Peyer's patch (tissue), 4 donors: ENCODE measurements around the gene RAB27B.

Experiments
- CTCF ChIP-seq, 6 experiments: fragments of 450-650 bp in 4 of 6; fragments of 200-600 bp in 2 of 6; sonication (generic) in 1 of 6; IDR thresholded peaks; one replicate each; pipeline ENCODE4 v1.5.1; 2017 to 2019; ENCODE audit warnings: antibody characterized with exemption in 6 of 6, mild to moderate bottlenecking in 3 of 6, moderate library complexity in 1 of 6
- POLR2A ChIP-seq, 2 donors: fragments of 450-650 bp; IDR thresholded peaks; one replicate each; pipeline ENCODE4 v1.5.1; 2017; ENCODE audit warnings: antibody characterized with exemption in 2 of 2, mild to moderate bottlenecking in 2 of 2, moderate library complexity in 2 of 2

DNA sequence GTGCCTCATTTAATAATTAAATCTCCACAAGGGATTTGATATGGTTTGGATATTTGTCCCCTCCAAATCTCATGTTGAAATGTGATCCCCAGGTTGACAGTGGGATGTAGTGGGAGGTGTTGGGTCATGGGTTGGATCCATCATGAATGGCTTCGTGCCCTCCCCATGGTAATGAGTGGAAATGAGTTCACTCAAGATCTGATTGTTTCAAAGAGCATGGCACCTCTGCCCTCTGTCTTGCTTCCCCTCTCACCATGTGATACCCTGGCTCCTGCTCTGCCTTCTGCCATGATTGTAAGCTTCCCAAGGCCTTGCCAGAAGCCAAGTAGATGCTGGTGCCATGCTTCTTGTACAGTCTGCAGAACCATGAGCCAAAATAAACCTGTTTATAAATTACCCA, 15.0 kb upstream of the RAB27B start:
- TF ChIP-seq POLR2A (IDR thresholded peaks at IDR 0.05) = no peak
- no peak for TF ChIP-seq CTCF (IDR thresholded peaks at IDR 0.05)
